WI38 (cell line): ENCODE results near the gene CELSR3.

Experiments
- H3K4me3 ChIP-seq: 2 replicates; pipeline ENCODE4 v1.5.1; 2011; ENCODE audit warnings: low read depth, mild to moderate bottlenecking, control low read depth, low read length
- TF ChIP-seq, protein P1 (sequence below): IDR thresholded peaks from 2 replicates; pipeline ENCODE4 v1.5.1; 2012; ENCODE audit warnings: low read depth, mild to moderate bottlenecking, control low read depth, low read length

The CELSR3 gene

DNA sequence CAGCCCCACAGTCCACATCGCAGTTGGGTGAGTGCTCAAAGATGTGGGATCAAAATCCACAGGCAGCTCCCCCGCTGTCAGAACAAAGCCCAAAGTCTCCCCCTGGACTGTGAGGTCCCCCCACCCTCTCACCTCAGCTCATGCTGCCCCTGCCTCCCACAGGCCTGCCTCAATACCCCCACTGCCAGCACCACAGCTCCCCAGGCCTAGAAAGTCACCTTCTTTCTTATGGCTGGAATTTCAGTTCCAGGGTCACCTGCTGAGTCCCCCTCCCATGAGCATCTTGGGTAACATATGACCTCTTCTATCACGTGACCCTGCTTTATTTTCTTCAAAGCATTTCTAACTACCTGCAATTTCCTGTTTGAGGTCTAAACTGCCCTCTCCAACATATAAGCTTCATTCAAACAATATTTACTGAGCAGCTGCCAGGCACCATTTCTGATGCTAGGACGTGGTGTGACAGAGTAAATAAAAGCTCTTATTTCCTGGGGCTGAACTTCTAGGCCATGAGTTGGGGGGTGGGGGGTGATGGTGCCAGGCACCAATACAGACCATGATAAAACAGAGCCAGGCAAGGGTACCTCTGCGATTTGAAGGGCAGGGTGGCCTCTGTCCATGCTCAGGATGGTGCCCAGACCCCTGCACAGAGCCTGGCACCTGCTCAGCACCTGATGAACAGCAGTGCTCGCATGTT is 38.7 kb downstream of the CELSR3 start:
- TF ChIP-seq, protein P1, sequence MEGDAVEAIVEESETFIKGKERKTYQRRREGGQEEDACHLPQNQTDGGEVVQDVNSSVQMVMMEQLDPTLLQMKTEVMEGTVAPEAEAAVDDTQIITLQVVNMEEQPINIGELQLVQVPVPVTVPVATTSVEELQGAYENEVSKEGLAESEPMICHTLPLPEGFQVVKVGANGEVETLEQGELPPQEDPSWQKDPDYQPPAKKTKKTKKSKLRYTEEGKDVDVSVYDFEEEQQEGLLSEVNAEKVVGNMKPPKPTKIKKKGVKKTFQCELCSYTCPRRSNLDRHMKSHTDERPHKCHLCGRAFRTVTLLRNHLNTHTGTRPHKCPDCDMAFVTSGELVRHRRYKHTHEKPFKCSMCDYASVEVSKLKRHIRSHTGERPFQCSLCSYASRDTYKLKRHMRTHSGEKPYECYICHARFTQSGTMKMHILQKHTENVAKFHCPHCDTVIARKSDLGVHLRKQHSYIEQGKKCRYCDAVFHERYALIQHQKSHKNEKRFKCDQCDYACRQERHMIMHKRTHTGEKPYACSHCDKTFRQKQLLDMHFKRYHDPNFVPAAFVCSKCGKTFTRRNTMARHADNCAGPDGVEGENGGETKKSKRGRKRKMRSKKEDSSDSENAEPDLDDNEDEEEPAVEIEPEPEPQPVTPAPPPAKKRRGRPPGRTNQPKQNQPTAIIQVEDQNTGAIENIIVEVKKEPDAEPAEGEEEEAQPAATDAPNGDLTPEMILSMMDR, result no peak
- no peak overlapping the region for H3K4me3 ChIP-seq

DNA sequence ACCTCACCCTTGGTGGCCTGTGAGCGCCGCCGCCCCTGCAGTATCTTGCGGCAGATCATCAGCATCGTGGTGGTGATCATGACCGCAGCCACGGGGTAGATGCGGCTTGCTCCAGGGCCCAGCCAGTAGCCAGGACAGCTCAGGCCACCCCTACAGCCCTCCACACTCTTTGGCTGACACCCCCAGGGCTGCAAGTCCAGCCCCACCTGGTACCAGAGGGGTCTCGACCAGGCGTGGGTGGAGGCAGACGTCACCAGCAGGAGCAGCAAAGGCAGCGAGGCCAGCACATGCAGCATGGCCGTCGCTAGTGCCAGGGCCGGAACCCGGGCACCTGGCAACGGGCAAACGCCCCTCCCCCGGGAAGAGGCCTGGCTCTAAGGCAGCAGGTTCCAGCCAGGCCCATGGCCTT is 41.2 kb downstream of the CELSR3 start, which contains the start of gene TMEM89:
Gene TMEM89, minus strand, starts transcription at position 309 of the 409 bp plus-strand sequence. Its CDS starts 13 bp downstream, at position 296.
- TF ChIP-seq, protein P1, result no peak
- H3K4me3 ChIP-seq, result no peak within 1 kb of the TSS

DNA sequence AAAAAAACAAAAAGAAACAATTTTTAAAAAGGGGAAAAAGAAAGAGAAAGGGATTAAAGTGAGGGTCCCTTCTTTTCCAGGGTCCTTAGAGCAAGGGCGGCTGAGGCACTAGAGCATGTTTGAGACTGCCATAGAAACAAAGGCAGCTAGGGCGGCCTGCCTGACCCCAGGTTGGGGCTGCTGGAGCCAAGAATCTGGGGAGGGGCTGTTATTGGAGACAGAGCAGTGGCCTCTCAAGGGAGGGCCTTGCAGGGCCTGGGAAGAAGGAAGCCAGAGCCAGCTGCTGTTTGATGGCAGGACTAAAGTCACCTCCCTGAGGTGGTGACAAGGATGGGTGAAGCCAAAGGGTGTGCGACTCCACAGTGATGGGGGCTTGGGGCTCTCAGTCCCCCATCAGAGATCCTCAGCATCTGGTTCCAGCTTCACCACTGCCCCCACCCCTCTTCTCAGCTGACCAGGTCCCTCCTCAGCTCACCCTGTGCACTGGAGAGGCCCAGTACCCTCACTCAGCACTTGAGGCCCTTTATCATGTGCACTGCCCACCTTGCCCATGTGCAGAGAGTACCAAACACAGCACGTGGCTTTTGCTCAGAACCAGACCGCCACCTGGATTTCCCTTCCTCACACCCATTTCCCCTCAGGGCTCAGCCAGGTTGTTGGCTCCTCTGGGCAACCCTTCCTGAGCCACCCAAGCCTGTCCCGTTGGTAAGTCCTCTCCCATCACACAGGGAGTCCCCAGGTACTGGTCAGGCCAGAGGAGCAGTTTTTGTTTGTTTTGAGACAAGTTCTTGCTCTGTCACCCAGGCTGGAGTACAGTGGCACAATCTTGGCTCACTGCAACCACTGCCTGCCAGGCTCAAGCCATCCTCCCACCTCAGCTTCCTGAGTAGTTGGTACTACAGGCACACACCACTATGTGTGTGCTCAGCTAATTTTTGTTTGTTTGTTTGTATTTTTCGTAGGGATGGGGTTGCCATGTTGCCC is 42.9 kb downstream of the CELSR3 start:
- H3K4me3 ChIP-seq, result no peak overlapping the region
- TF ChIP-seq, protein P1, result no peak

DNA sequence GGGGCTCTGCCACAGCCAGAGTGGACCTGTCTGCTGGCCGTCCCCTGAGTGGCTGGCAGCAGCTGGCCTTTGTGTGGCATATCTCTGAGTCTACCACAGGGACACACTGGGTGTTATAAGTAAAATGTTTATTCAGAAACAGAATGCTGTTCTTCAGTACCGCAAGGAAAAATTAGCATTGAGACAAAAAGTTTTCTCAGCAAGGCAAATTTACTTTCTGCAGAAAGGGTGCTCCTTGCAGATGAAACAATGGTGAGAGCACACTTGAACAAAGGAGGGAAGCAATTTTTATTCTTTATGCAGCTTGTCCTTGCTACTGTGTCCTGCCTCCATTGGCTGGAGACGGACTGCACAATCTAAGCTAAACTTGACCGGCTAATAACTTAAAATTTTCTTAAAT is 45.1 kb downstream of the CELSR3 start:
- TF ChIP-seq, protein P1, result no peak
- H3K4me3 ChIP-seq, result no peak overlapping the region

DNA sequence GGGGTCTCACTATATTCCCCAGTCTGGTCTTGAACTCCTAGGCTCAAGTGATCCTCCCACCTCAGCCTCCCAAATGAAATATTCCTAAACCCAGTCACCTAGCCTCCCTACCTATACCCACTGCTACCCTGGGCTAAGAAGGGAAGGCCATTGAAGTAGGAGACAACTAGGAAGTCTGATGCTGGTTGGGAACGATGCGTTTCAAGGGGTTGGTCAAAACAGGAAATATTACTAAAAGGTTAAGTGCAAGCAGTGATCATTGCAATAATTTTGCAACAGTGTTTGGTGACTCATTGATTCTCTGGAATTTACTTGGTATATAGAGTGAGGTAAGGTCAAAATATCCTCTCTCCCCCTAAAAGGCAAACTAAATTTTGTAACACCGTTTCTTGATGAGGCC is 48.6 kb downstream of the CELSR3 start:
- H3K4me3 ChIP-seq, result no peak overlapping the region
- TF ChIP-seq, protein P1, result no peak

DNA sequence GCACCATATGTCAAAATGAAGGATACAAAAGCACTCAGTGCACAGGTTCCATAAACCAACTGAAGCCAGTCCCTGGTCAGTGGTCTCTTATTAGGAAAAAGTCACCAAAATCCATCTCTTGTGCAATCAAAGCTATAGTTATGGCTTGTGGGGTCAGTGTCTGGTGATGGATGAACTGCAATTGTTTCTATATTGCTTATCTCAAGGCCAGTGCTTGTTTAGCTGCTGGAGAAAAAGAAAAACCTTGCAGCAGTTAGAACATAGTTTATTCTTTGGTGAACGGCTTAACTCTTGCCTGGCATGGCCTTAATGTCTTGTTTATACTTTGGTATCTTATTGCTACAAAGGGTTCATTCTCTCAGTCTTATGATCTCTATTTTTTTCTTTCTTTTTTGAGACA is 50.4 kb downstream of the CELSR3 start:
- TF ChIP-seq, protein P1, result no peak

More for the DNA sequence above, 50.4 kb downstream of the CELSR3 start:
- H3K4me3 ChIP-seq, result no peak overlapping the region
